NT2/D1 (cell line): ENCODE measurements around the gene KCP.

Experiments used
- SUZ12 ChIP-seq: IDR thresholded peaks from 2 replicates; pipeline ENCODE4 v1.6.1; 2011; ENCODE audit not compliant: insufficient read length, insufficient read depth; ENCODE audit errors: extremely low read depth
- YY1 ChIP-seq: IDR thresholded peaks from 2 replicates; pipeline ENCODE4 v1.6.1; 2011; ENCODE audit not compliant: insufficient read length, insufficient read depth
- ZNF274 ChIP-seq: IDR thresholded peaks from 2 replicates; pipeline ENCODE4 v1.6.1; 2011; ENCODE audit warnings: mild to moderate bottlenecking, low read depth, low read length

DNA sequence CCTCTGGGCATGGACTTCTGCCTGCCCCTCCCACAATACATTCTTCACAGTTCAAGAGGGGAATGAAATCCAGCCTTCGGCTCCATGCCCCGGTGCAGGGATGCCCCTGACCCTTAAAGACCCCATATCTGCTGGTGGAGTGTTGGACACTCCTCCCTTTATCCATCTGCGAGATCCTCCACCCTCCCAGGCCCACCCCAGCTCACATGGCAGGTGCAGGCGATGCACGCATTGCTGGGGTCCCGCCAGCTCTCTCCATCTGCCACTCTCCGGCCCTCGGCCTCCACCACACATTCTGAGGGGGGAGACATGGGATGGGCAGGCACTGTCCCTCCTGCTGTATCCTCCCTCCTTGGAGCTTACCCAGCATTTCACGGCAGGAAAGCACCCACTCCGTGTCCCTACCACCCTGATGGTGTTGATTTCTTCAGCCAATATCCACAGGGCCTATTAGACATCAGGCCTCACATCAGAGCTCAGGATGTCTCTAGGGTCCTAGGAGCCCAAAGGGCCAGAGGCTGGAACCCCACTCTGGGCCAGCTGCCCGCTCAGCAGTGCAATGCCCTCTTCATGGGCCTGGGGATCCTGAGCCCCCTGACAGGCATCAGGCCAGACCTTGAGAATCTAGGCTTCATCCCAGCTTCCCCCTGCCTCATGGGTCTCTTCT lies 29.6 kb downstream of the KCP start:
- no peak for TF ChIP-seq ZNF274
- TF ChIP-seq SUZ12 = no peak
- no peak for TF ChIP-seq YY1
